ENCODE results near the gene RBMS1. TPM values are rescaled to one million over a fixed set of nuclear protein-coding genes. Genes with fewer than 3 reads are reported as not detected.

RBMS1 gene
- total RNA-seq, 3 donors from 2014 or later, result 81.3 to 96.2 (median 92.1) TPM

GRCh38 chr2:160298960-160299359, 194.6 kb downstream of the RBMS1 start:
- no peaks in the 10 kb centered on the region for H3K27me3 ChIP-seq
- no peaks in the 10 kb centered on the region for H3K36me3 ChIP-seq
- no peaks in the 10 kb centered on the region for H3K9me3 ChIP-seq
- H3K4me3 ChIP-seq, result no peak overlapping the region
- DNase-seq (ENCODE audit: low spot score in 2 of 2), result no peak
- H3K27ac ChIP-seq, result no peak overlapping the region
- no peak for TF ChIP-seq POLR2A (IDR thresholded peaks at IDR 0.05)
- no peak for TF ChIP-seq POLR2AphosphoS5 (IDR thresholded peaks at IDR 0.05)
- TF ChIP-seq, protein P1, sequence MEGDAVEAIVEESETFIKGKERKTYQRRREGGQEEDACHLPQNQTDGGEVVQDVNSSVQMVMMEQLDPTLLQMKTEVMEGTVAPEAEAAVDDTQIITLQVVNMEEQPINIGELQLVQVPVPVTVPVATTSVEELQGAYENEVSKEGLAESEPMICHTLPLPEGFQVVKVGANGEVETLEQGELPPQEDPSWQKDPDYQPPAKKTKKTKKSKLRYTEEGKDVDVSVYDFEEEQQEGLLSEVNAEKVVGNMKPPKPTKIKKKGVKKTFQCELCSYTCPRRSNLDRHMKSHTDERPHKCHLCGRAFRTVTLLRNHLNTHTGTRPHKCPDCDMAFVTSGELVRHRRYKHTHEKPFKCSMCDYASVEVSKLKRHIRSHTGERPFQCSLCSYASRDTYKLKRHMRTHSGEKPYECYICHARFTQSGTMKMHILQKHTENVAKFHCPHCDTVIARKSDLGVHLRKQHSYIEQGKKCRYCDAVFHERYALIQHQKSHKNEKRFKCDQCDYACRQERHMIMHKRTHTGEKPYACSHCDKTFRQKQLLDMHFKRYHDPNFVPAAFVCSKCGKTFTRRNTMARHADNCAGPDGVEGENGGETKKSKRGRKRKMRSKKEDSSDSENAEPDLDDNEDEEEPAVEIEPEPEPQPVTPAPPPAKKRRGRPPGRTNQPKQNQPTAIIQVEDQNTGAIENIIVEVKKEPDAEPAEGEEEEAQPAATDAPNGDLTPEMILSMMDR (IDR thresholded peaks at IDR 0.05), result no peak
- no peaks in the 10 kb centered on the region for H3K4me1 ChIP-seq
- intact Hi-C loops (cut with DNase I; ENCODE audit: low total_unique reads), result no loop called here

DNA sequence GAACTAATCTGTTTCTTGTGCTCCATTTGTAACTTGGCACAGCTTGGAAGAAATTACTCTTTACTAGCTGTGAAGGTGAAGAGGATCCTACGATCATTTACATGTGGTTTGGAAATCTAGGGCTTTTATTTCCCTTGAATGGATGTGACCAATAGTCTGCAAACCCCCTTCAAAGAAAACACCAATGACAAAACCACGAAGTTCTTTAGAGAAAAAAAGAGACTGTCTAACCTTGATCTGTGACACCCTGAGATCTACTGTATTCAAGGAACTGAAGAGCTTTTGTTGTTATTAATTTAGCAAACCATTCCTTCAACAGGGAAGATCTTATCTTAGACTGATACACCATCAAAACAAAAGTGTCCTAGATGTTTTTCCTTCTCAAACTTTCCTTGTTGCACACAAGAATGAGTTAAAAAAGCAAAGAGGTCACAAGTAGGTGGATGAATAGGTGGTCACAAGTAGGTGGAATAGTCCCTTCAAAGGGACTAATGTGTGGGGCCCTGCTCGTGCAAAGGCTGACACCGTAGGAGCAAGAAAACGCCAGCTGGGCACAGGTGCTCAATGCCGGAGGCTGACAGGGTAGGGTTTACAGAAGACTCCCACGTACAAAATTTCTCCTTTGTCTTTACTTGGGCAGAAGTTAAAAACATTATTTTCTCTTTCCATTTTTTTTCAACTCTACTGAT, 197.9 kb downstream of the RBMS1 start:
- H3K27me3 ChIP-seq, result no peaks in the 10 kb centered on the region
- H3K4me1 ChIP-seq, result no peaks in the 10 kb centered on the region
- intact Hi-C loops (cut with DNase I; ENCODE audit: low total_unique reads), result no loop called here
- TF ChIP-seq, protein P1 (IDR thresholded peaks at IDR 0.05), result no peak
- TF ChIP-seq POLR2A (IDR thresholded peaks at IDR 0.05), result no peak
- no peak for TF ChIP-seq POLR2AphosphoS5 (IDR thresholded peaks at IDR 0.05)
- DNase-seq (ENCODE audit: low spot score in 2 of 2), result no peak
- no peaks in the 10 kb centered on the region for H3K36me3 ChIP-seq
- H3K9me3 ChIP-seq, result no peaks in the 10 kb centered on the region
- peak overlapping the region; percentile 52 to 78 for H3K27ac ChIP-seq
- H3K4me3 ChIP-seq, result no peak overlapping the region

- TF ChIP-seq POLR2AphosphoS5 (IDR thresholded peaks at IDR 0.05) (no peak), POLR2A (IDR thresholded peaks at IDR 0.05) (no peak)
- TF ChIP-seq, protein P1 (IDR thresholded peaks at IDR 0.05), result no peak
- H3K4me3 ChIP-seq, result no peak overlapping the region
- intact Hi-C loops (cut with DNase I; ENCODE audit: low total_unique reads), result no loop called here
- no peaks in the 10 kb centered on the region for H3K36me3 ChIP-seq
- peak overlapping the region in 1 of 2 donors; percentile 78 for H3K27ac ChIP-seq
- H3K27me3 ChIP-seq, result no peaks in the 10 kb centered on the region
- H3K4me1 ChIP-seq, result no peaks in the 10 kb centered on the region
- DNase-seq (ENCODE audit: low spot score in 2 of 2), result no peak
- no peaks in the 10 kb centered on the region for H3K9me3 ChIP-seq
Observed at GRCh38 chr2:160294889-160295288, 198.7 kb downstream of the RBMS1 start.

DNA sequence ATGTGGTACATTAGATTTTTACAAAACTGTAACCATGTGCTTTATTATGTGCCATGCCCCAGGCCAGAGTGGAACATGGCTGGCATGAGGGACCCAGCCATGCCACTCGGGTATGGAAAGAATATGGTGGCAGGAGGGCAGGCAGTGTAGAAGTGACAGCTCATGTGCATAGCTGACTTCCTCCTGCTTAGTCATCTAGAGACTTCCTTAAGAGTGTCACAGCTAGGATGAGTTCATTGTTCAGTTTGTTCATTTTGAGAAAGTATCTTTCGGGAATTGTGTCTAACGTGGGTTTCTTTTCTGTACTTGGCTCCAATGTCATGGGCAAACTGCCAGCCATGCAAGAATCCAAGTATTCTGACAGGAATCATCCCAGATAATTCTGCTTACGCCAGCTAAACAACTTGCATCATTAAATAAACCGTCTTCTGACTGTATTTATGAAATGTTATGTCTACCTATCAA, 199.2 kb downstream of the RBMS1 start:
- no peaks in the 10 kb centered on the region for H3K36me3 ChIP-seq
- H3K4me1 ChIP-seq, result no peaks in the 10 kb centered on the region
- no peak overlapping the region for H3K4me3 ChIP-seq
- no peak for DNase-seq (ENCODE audit: low spot score in 2 of 2)
- intact Hi-C loops (cut with DNase I; ENCODE audit: low total_unique reads), result no loop called here
- no peaks in the 10 kb centered on the region for H3K9me3 ChIP-seq
- no peaks in the 10 kb centered on the region for H3K27me3 ChIP-seq
- no peak for TF ChIP-seq POLR2A (IDR thresholded peaks at IDR 0.05)
- TF ChIP-seq, protein P1 (IDR thresholded peaks at IDR 0.05), result no peak
- peak; percentile 14 to 62 (median 25) for TF ChIP-seq POLR2AphosphoS5 (IDR thresholded peaks at IDR 0.05)
- peak overlapping the region; percentile 78 to 81 for H3K27ac ChIP-seq

DNA sequence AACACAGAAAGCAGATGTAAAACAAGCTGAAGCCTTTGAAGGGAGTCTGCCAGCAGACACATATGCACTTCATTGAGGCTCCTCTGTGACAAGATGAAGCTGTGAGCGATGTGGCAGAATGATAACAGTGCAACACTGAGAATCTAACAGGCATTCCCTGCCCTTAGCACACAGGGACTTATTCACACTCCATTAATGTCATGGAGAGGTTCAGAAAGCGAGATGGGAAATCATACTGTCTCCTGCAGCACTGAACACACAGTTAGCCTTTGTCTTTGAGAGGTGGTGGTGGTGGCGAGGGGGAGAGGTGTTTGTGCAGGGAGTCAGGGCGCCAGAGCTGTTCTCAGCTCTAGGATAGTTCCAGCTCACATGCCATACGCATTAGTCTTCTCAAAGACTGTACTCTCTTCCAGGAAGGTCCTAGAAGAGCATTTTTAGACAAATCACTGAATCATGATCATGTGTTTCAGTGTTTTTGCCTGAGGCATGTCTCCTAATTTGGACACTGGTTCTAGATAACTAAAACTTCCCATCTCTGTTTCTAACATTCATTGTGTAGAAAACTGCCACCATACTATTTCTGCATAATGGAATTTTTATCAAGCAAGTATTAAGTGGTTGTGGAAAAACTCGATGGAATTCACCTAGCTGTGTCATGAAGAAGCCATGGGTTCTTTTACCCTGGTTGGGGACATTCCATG, 200.1 kb downstream of the RBMS1 start:
- Histone ChIP-seq H3K27me3 (no peaks in the 10 kb centered on the region), H3K4me3 (no peak overlapping the region), H3K36me3 (no peaks in the 10 kb centered on the region), H3K4me1 (no peaks in the 10 kb centered on the region), H3K27ac (peak overlapping the region; percentile 78 to 81), H3K9me3 (no peaks in the 10 kb centered on the region)
- intact Hi-C loops (cut with DNase I; ENCODE audit: low total_unique reads), result no loop called here
- no peak for DNase-seq (ENCODE audit: low spot score in 2 of 2)
- TF ChIP-seq POLR2AphosphoS5 (IDR thresholded peaks at IDR 0.05) (no peak), POLR2A (IDR thresholded peaks at IDR 0.05) (no peak)
- TF ChIP-seq, protein P1 (IDR thresholded peaks at IDR 0.05), result no peak

All from breast epithelium (tissue), 4 donors.